ENCODE measurements around the gene AIF1L.
"Not testable (repeated sequence)": the region's sequence is repeated elsewhere in the genome, so short reads cannot be mapped to it uniquely, and the experiment has no call there.

GRCh38 chr9:131099845-131100244, 3.5 kb downstream of the AIF1L start:
- TF ChIP-seq CTCF (CRISPR knock-in tag; IDR thresholded peaks at IDR 0.05); KDM5A (IDR thresholded peaks at IDR 0.05; ENCODE audit: borderline replicate concordance, low read length); TFE3 (CRISPR knock-in tag; IDR thresholded peaks at IDR 0.05); BCLAF1 (IDR thresholded peaks at IDR 0.05); CHD4 (IDR thresholded peaks at IDR 0.05; ENCODE audit: borderline replicate concordance, low read length); MIER2 (CRISPR knock-in tag; IDR thresholded peaks at IDR 0.05); ZBTB43 (CRISPR knock-in tag; conservative IDR thresholded peaks at IDR 0.05); RNF219 (CRISPR knock-in tag; IDR thresholded peaks at IDR 0.05); THAP7 (CRISPR knock-in tag; IDR thresholded peaks at IDR 0.05); ZNF382 (CRISPR knock-in tag; IDR thresholded peaks at IDR 0.05; ENCODE audit: borderline replicate concordance); NFE2L2 (IDR thresholded peaks at IDR 0.05; ENCODE audit: low read length): not testable (repeated sequence)
